Stimulated activated naive CD8-positive, alpha-beta T cell treated with anti-CD3 and anti-CD28 coated beads, Interleukin-15, amount 100 ng/mL, for 72 hours (primary cell): ENCODE results near the gene HCN4.

Source experiments
- ATAC-seq: fragments of 150-1000 bp; cut with Tn5 transposase; 2 replicates; pipeline ENCODE4 v1.10.0; 2021; ENCODE audit warnings: mild to moderate bottlenecking, moderate library complexity
- DNase-seq, 2 donors: peaks; one replicate each; pipeline ENCODE4 v3.0.0; 2021 to 2022
- H3K27ac Mint-ChIP-seq, 2 donors: one replicate each; pipeline ENCODE4 v1.8.0; 2022; ENCODE audit warnings: mild to moderate bottlenecking in 2 of 2, mixed read lengths in 2 of 2, moderate library complexity in 2 of 2
- H3K27me3 Mint-ChIP-seq: one replicate; pipeline ENCODE4 v1.8.0; 2022; ENCODE audit warnings: mixed read lengths
- H3K4me1 Mint-ChIP-seq: one replicate; pipeline ENCODE4 v1.8.0; 2022; ENCODE audit warnings: mild to moderate bottlenecking, mixed read lengths
- H3K4me3 Mint-ChIP-seq, 2 donors: one replicate each; pipeline ENCODE4 v1.8.0; 2022; ENCODE audit warnings: mild to moderate bottlenecking in 2 of 2, mixed read lengths in 2 of 2, moderate library complexity in 1 of 2
- H3K9me3 Mint-ChIP-seq, 2 donors: one replicate each; pipeline ENCODE4 v1.8.0; 2022; ENCODE audit warnings: mixed read lengths in 2 of 2

HCN4 gene

DNA sequence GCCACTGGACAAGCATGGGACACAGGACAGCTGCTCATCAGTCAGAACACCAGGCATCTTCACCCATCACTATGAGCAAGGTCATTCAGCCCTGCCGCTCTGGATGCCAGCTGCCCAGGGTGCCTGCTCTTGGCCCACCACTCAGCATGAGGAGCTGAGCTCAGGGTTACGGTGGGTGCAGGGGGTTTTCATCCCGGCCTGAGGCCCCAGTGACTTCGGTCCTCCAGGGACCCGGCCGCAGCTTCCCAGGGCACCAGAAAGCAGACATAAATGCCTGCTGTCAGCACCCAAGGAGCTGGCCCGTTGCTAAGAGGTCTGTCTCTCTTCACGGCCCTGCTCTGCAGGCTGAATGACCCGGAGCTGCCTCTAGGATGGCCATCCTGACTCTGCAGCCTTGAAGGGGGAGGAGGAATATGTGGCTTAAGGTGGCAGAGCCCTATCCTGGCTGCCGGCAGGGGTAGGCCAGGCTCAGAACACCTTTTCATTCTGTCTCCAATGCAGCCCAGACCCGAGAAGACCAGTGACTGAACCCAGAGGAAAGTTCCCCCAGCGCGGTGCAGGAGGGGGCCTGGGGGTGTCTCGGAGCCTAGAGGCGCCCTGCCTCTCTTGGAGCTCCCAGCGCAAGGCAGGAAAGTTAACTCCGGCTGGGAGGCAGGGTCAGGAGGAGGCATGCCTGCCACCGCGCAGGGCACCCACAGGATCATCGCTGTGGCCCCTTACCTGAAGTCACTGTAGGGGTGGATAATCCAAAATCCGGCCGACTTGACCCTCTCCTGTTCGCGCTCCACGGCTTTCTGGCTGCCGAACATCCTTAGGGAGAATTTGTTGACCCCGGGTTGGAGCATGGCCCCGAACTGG, 1.8 kb downstream of the HCN4 start:
- Mint-ChIP-seq H3K4me1 (no peaks in the 10 kb centered on the region), H3K27ac (no peak overlapping the region), H3K9me3 (no peaks in the 10 kb centered on the region), H3K4me3 (no peak overlapping the region), H3K27me3 (peaks cover 80% of the 10 kb centered on the region)
- DNase-seq (no peak), ATAC-seq (no peak)

DNA sequence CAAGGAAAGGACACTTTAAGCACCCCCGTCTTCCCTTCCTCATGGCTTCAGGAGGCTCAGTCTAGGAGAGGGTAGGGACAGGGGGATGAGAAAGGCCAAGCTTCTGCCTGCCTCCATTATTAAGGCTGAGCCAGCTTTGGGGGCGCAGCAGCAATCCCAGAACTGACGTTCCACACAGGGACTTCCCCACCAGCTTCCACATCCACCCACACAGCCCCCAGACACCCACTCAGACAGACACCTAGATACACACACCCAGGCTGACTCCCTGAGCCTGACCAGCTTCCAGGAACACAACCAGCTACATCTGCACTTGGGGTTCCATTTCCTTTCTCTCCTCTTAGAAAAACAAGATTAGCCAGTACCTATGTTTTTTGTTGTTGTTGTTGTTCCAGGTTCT, 4.7 kb downstream of the HCN4 start:
- ATAC-seq (no peak), DNase-seq (no peak)
- H3K4me3 Mint-ChIP-seq, result no peak overlapping the region
- H3K27me3 Mint-ChIP-seq, result peaks cover 61% of the 10 kb centered on the region
- H3K4me1 Mint-ChIP-seq, result no peaks in the 10 kb centered on the region
- no peaks in the 10 kb centered on the region for H3K9me3 Mint-ChIP-seq
- H3K27ac Mint-ChIP-seq, result no peak overlapping the region

GRCh38 chr15:73362900-73363299, 5.9 kb downstream of the HCN4 start:
- Mint-ChIP-seq H3K27me3 (peaks cover 67% of the 10 kb centered on the region), H3K4me3 (no peak overlapping the region), H3K27ac (no peak overlapping the region), H3K4me1 (no peaks in the 10 kb centered on the region), H3K9me3 (no peaks in the 10 kb centered on the region)
- ATAC-seq (no peak), DNase-seq (no peak)

GRCh38 chr15:73361337-73361736, 7.4 kb downstream of the HCN4 start:
- Mint-ChIP-seq H3K4me3 (no peak overlapping the region), H3K9me3 (no peaks in the 10 kb centered on the region), H3K27me3 (peaks cover 65% of the 10 kb centered on the region), H3K27ac (no peak overlapping the region), H3K4me1 (no peaks in the 10 kb centered on the region)
- DNase-seq (no peak), ATAC-seq (no peak)

DNA sequence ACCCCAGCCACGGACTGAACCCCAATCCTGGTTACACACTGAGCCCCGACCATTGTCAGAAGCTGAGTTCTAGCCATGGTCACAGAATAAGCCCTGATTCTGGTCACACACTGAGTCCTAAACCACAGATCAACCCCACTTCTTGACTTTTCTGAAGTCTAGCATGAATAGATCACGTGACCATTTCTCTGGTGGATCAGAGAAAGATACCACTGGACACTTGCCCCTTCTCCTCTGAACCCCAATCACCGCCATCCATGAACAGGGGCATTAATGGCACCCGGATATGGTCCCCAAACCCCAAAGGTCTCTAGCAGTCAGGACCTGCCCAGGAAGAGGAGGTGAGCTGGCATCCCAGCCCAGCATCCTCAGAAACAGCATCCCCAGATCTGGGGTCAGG, 9.1 kb downstream of the HCN4 start:
- DNase-seq (no peak), ATAC-seq (no peak)
- Mint-ChIP-seq H3K9me3 (no peaks in the 10 kb centered on the region), H3K4me3 (no peak overlapping the region), H3K27ac (no peak overlapping the region), H3K4me1 (no peaks in the 10 kb centered on the region), H3K27me3 (peaks cover 50% of the 10 kb centered on the region)

- H3K4me3 Mint-ChIP-seq, result no peak overlapping the region
- H3K4me1 Mint-ChIP-seq, result no peaks in the 10 kb centered on the region
- H3K27ac Mint-ChIP-seq, result no peak overlapping the region
- H3K9me3 Mint-ChIP-seq, result no peaks in the 10 kb centered on the region
- peaks cover 40% of the 10 kb centered on the region for H3K27me3 Mint-ChIP-seq
- ATAC-seq (no peak), DNase-seq (no peak)
Measured at GRCh38 chr15:73357999-73358665, 10.6 kb downstream of the HCN4 start.

GRCh38 chr15:73355612-73356265, 13.0 kb downstream of the HCN4 start:
- ATAC-seq, result no peak
- peaks cover 21% of the 10 kb centered on the region for H3K27me3 Mint-ChIP-seq
- no peaks in the 10 kb centered on the region for H3K9me3 Mint-ChIP-seq

DNA sequence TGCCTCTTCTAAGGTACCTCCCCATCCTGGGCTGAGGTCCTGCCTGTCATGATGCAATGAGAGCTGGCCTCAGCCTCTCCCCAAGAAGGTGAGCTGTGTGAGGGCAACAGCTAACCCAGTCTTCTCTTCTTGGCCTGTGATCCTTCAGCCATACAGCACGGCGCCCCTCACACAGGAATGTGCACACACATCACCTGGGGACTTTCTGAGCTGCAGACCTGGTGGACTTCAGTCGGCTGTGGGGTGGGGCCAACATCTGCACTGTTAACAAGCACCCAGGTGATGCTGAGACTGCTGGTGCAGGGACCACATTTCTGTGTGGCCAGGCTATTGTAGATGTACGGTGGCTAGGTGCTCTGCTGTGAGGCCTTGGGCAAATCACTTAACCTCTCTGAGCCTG, 14.5 kb downstream of the HCN4 start:
- H3K4me1 Mint-ChIP-seq, result no peaks in the 10 kb centered on the region
- DNase-seq (no peak), ATAC-seq (no peak)
- H3K27ac Mint-ChIP-seq, result no peak overlapping the region
- H3K9me3 Mint-ChIP-seq, result no peaks in the 10 kb centered on the region
- H3K4me3 Mint-ChIP-seq, result no peak overlapping the region
- H3K27me3 Mint-ChIP-seq, result peaks cover 20% of the 10 kb centered on the region

More at GRCh38 chr15:73355612-73356265, 13.0 kb downstream of the HCN4 start:
- H3K4me3 Mint-ChIP-seq, result no peak overlapping the region
- no peak overlapping the region for H3K27ac Mint-ChIP-seq
- DNase-seq, result no peak
- H3K4me1 Mint-ChIP-seq, result no peaks in the 10 kb centered on the region

GRCh38 chr15:73353734-73354133, 15.0 kb downstream of the HCN4 start:
- H3K27me3 Mint-ChIP-seq, result peaks cover 15% of the 10 kb centered on the region
- H3K9me3 Mint-ChIP-seq, result no peaks in the 10 kb centered on the region

DNA sequence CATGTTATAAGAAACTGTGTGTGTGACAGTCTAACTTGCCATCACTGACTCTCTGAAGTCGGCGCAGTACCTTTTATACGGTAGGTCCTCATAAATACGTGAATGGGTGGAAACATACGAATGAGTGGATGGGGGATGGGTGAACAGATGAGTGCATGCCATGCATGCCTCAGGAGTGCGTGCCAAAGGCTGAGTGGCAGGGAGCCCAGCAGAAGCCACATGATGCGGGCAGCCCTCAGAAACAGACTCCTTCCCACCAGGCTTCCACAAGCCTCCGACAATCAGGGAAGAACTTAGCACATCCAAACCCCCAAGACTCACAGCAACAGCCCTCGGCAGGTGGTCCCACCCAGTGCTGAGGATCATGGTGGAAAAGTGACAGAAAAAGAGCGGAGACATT, 16.7 kb downstream of the HCN4 start:
- H3K4me1 Mint-ChIP-seq, result no peaks in the 10 kb centered on the region
- H3K27ac Mint-ChIP-seq, result no peak overlapping the region
- no peaks in the 10 kb centered on the region for H3K9me3 Mint-ChIP-seq
- H3K27me3 Mint-ChIP-seq, result peaks cover 2% of the 10 kb centered on the region
- ATAC-seq (no peak), DNase-seq (no peak)
- H3K4me3 Mint-ChIP-seq, result no peak overlapping the region

More at GRCh38 chr15:73353734-73354133, 15.0 kb downstream of the HCN4 start:
- DNase-seq (no peak), ATAC-seq (no peak)
- H3K4me1 Mint-ChIP-seq, result no peaks in the 10 kb centered on the region
- H3K27ac Mint-ChIP-seq, result no peak overlapping the region
- H3K4me3 Mint-ChIP-seq, result no peak overlapping the region

- no peak for DNase-seq
- H3K9me3 Mint-ChIP-seq, result no peaks in the 10 kb centered on the region
- H3K27me3 Mint-ChIP-seq, result no peaks in the 10 kb centered on the region
- no peak overlapping the region for H3K27ac Mint-ChIP-seq
- H3K4me1 Mint-ChIP-seq, result no peaks in the 10 kb centered on the region
- ATAC-seq, result no peak
- H3K4me3 Mint-ChIP-seq, result no peak overlapping the region
Measured at GRCh38 chr15:73349191-73349590, 19.6 kb downstream of the HCN4 start.

DNA sequence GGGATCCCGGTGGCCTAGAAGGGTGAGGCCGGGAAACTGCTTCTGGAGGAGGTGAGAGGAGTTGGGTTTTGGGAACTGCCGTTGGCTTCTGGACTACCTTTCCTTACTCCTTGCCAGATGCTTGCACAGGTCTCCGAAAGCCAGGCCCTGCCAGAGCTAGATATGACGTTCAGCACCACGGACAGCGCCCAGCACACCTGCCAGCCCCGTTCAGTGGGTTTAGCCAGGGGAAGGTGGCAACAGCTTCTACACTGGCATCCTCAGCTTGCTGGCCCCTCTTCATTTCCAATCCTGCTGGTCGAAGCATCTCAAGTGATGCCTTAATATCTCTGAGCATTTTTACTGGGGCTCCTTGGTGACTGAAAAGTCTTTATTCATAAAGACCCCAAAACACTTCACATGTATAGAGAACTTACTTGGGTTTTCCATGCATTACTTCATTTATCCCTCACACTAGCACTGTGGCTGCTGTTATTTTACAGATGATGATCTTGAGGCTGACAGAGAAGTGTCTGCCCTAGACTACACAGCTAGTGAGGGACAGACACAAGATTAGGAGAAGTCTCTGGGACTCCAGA, 21.9 kb downstream of the HCN4 start:
- DNase-seq, result peak; percentile 36 to 48
- Mint-ChIP-seq H3K4me3 (no peak overlapping the region), H3K4me1 (no peaks in the 10 kb centered on the region), H3K27ac (no peak overlapping the region), H3K27me3 (no peaks in the 10 kb centered on the region), H3K9me3 (peaks cover 4 to 17% of the 10 kb centered on the region in 2 donors)
- peak; percentile 55 for ATAC-seq

DNA sequence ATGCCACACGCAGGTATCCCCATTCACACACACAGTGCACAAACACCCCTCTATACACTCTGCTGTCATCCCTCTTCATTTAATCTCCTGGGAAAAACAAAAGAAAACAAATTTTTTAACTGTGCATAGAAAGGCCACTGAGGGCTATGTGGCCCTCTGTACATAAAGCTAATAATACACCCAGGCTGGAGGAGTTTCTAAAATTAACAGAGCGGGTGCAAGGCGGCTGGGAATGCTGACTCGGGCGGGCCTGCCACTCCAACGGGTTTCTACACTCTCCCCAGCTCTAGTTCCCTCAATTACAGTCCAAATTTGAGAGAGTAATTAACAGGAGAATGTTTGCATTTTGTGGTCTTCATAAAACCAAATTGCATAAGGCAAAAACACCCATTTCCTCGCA, 23.1 kb downstream of the HCN4 start:
- no peak for ATAC-seq
- Mint-ChIP-seq H3K27me3 (no peaks in the 10 kb centered on the region), H3K4me3 (no peak overlapping the region), H3K9me3 (peaks cover 4 to 17% of the 10 kb centered on the region in 2 donors), H3K4me1 (no peaks in the 10 kb centered on the region), H3K27ac (no peak overlapping the region)
- no peak for DNase-seq

GRCh38 chr15:73344056-73344455, 24.7 kb downstream of the HCN4 start:
- H3K9me3 Mint-ChIP-seq, result peaks cover 4 to 17% of the 10 kb centered on the region in 2 donors
- no peaks in the 10 kb centered on the region for H3K27me3 Mint-ChIP-seq
- no peaks in the 10 kb centered on the region for H3K4me1 Mint-ChIP-seq
- H3K4me3 Mint-ChIP-seq, result no peak overlapping the region
- no peak overlapping the region for H3K27ac Mint-ChIP-seq
- no peak for DNase-seq
- no peak for ATAC-seq

GRCh38 chr15:73341886-73342600, 26.7 kb downstream of the HCN4 start:
- no peak for ATAC-seq
- H3K4me1 Mint-ChIP-seq, result no peaks in the 10 kb centered on the region
- H3K27me3 Mint-ChIP-seq, result no peaks in the 10 kb centered on the region
- no peak for DNase-seq
- H3K4me3 Mint-ChIP-seq, result no peak overlapping the region
- peaks cover 4 to 17% of the 10 kb centered on the region in 2 donors for H3K9me3 Mint-ChIP-seq
- no peak overlapping the region for H3K27ac Mint-ChIP-seq
